Activated CD8-positive, alpha-beta memory T cell treated with anti-CD3 and anti-CD28 coated beads, Interleukin-2, amount 50 U/mL, for 48 hours (primary cell): ENCODE measurements around the gene BAZ2B.

ENCODE experiments used
- DNase-seq: peaks from one replicate; pipeline ENCODE4 v3.0.0-alpha.2; 2020

BAZ2B gene

GRCh38 chr2:159297042-159297707, 319.2 kb downstream of the BAZ2B start:
- DNase-seq, result no peak

GRCh38 chr2:159292157-159292556, 324.2 kb downstream of the BAZ2B start:
- no peak for DNase-seq

DNA sequence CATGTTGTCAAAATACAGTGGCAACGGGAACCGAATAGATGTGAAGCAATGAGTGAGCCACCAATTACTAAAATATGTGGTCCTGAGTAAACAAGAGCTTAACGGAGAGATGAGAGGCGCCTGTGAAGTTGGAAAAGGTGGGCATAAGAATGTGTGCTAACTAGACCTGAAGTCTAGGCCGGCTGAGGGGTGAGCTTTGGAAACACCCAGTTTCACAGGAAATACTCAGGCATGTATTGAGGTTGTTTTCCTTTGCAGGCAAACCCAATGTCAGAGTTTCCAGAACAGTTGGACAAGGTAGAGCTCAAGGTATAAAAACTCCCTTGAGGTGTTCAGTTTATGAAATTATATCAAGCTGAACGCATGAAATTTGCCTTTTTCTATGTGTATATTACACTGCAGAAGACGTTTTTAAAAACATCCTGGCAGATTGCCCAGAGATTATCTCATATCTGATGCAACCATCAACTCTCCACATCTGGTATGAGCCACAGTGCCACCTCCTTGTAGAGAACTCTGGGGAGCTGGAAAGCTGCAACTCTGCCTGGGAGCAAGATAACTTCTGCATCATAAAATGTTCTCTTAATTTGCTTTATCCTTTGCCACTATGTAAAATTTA, 325.9 kb downstream of the BAZ2B start:
- no peak for DNase-seq

- no peak for DNase-seq
These were observed 328.6 kb downstream of the BAZ2B start for GRCh38 chr2:159287733-159288132.

- DNase-seq, result peak; percentile 97
These were observed 329.5 kb downstream of the BAZ2B start for GRCh38 chr2:159286709-159287441.

DNA sequence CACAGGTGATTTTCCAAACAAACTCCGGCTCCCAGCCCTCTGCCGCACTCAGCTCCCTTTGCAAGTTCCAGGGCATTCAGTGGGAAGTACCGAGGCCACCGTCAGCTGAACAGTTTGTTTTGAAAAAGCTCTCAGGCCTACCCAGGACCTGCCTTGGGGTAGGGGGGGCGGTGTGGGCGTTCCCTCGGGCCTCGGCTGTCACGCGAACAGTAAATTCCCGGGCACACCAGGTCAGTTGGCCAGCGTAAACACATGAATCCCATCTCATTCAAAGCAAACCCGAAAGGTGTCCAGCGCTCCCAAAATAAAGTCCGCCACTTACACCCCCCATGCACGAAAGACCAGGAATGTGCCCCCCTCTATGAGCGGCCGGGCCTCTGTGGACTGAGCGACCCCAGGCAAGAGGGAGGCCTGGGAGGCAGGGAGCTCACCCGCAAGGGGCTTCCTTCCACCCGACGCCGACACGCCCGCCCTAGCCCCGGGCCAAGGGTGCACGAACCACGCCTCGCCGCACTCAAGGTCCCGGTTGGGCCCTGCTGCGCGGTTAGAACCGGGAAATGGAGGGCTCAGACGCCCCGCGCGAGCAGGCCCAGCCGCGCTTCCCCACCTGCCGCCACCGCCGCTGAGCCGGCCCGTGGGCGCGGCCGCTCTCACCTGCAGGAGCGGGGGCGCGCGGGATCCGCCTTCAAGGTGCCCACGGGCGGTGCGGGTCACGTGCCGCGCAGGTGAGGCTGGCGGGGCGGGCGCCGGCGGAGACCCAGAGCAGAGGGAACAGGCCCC, 330.2 kb downstream of the BAZ2B start, which contains the start of gene WDSUB1:
TSS of gene WDSUB1 (minus strand) at position 775 of the 780 bp plus-strand sequence. CDS start 3,634 bp downstream, outside the sequence.
- peak; percentile 64 for DNase-seq

DNA sequence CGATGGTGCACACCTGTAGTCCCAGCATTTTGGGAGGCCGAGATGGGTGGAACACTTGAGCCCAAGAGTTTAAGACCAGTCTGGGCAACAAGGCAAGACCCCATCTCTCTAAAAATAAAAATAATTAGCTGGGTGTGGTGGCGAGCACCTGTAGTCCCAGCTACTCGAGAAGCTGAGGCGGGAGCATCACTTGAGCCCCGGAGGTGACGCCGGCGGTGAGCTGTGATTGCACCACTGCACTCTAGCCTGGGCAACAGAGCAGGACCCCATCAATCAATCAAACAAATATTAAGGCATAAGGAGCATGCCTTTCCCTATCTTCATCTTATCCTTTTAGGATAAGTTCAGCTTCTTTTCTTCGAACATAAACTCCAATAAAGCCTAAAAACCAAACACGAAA, 330.9 kb downstream of the BAZ2B start:
- DNase-seq, result no peak

- no peak for DNase-seq
These were observed 332.8 kb downstream of the BAZ2B start for GRCh38 chr2:159283529-159283928.

DNA sequence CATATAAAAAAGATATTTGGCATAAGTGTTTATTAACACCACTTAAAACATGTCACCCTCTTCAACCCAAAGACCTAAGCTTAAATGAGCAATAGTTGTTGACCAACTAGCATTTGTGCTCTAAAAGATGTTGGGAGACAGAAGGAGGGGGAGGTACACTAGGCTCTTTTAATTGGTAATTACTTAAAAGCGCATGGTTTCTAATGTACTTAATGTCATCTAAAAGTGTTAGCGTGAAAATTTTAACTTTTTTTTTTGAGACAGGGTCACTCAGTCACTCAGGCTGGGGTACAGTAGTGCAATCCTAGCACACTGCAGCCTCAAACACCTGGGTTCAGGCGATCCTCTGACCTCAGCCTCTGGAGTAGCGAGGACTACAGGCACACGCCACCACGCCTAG, 335.3 kb downstream of the BAZ2B start:
- DNase-seq, result no peak

DNA sequence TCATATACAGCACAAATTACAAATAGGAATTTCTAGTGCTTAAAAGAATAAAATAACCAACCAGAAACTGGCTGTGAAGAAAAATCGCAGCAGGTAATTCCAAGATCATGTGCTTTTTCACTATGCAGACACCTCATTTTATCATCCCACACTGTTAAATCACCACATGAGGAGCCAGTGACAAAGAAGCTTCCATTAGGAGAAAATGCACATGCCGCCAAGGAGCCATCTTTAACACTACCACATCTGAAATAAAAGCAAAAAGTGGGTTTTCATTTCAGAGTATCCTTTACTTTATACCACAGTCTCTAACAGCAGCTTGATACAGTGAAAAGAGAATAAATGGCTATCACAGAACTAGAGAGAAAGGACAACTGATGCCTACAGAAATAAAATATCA, 336.6 kb downstream of the BAZ2B start:
- no peak for DNase-seq

DNA sequence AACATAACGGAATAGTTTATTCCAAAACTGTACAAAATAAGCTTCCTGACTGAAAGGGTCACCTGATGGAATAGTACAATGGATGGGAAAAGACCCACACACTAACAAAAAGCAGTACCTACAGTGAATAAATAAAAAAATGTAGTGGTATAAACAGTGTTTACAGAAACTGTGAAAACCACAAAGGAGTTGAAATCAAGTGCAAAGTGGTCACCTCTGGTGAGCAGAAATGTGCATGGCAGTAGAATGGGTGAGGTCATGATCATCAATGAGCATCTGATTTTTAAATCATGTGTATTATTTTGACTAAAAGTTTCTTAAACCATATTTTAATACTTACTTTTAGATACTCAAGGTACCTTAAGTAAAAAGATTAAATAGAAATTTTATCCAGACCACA, 341.2 kb downstream of the BAZ2B start:
- no peak for DNase-seq

DNA sequence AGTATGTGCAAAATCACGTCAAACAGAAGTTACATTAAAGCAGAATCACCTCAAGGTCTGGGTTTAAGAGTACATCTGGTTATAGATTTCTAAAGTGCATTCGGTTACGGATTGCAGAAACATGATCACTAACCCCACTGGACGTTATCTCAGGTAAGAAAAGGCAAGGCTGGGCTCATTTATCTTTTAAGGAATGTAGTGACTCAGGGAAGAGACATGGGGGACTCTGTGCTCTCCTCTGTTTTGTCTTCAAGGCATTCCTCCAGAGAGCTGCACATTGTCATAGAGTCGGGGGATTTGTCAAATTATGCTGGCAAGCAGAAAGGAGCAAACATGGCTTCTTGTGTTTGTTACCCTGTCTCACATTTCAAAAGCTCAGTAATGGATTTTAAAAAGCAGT, 344.2 kb downstream of the BAZ2B start:
- no peak for DNase-seq

DNA sequence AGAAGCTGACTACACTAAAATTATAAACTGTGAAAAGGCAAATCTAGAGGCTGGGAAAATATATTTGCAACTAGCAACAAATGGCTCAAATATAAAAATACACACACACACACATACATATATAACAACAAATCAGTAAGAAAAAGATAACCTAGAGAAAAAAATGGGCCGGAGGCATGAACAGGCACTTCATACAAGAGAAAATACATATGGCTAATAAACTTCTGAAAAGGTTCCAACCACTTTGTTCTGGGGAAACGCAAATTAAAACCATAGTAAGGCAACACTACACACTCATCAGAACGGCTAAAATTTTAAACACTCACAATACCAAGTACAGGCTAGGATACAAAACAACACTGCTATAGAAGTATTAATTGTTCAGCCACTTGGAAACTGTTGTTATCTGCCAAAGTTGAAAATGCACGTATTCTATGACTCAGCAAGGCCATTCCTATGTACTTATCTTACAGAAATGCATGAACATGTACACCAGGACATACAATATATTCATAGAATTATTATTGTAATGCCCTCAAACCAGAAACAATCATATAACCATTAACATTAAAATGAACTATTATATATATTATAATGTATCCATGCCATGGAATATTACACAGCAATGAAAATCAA, 345.5 kb downstream of the BAZ2B start:
- no peak for DNase-seq
